H9 (cell line): ENCODE data around the gene CAMTA1. TPM values are rescaled to one million over a fixed set of nuclear protein-coding genes. Genes with fewer than 3 reads are reported as not detected.

ENCODE experiments used
- DNase-seq: peaks from one replicate; pipeline ENCODE4 v3.0.0-alpha.2; 2017
- H2AFZ ChIP-seq: one replicate; pipeline ENCODE4 v1.6.1; 2013; ENCODE audit warnings: mild to moderate bottlenecking, low read length, control low read depth, moderate library complexity
- H2AK5ac ChIP-seq: 2 replicates; pipeline ENCODE4 v1.6.1; 2013; ENCODE audit warnings: low read length, control low read depth, mixed read lengths; ENCODE audit not compliant: insufficient read length
- H2BK120ac ChIP-seq: one replicate; pipeline ENCODE4 v1.6.1; 2013; ENCODE audit warnings: low read depth, mild to moderate bottlenecking, low read length, control low read depth, inconsistent platforms; ENCODE audit not compliant: poor library complexity, severe bottlenecking
- H2BK12ac ChIP-seq: 2 replicates; pipeline ENCODE4 v1.6.1; 2013; ENCODE audit warnings: low read length, control low read depth, mixed read lengths, low read depth; ENCODE audit not compliant: insufficient read length
- H2BK15ac ChIP-seq: 2 replicates; pipeline ENCODE4 v1.6.1; 2013; ENCODE audit warnings: low read depth, low read length, control low read depth
- H2BK20ac ChIP-seq: one replicate; pipeline ENCODE4 v1.6.1; 2013; ENCODE audit warnings: low read depth, mild to moderate bottlenecking, low read length, control low read depth, inconsistent platforms; ENCODE audit not compliant: poor library complexity, severe bottlenecking
- H2BK5ac ChIP-seq: 2 replicates; pipeline ENCODE4 v1.6.1; 2013; ENCODE audit warnings: low read length, control low read depth, mixed read lengths; ENCODE audit not compliant: insufficient read length
- H3K14ac ChIP-seq: 2 replicates; pipeline ENCODE4 v1.6.1; 2013; ENCODE audit warnings: low read length, control low read depth; ENCODE audit not compliant: insufficient read depth
- H3K18ac ChIP-seq: 2 replicates; pipeline ENCODE4 v1.6.1; 2013; ENCODE audit warnings: low read depth, mild to moderate bottlenecking, mixed read lengths, low read length, control low read depth; ENCODE audit not compliant: insufficient read length
- H3K23ac ChIP-seq: 2 replicates; pipeline ENCODE4 v1.6.1; 2013; ENCODE audit warnings: low read length, control low read depth, mixed read lengths, low read depth; ENCODE audit not compliant: insufficient read length
- H3K23me2 ChIP-seq: 2 replicates; pipeline ENCODE4 v1.6.1; 2013; ENCODE audit warnings: low read depth, mild to moderate bottlenecking, mixed read lengths, low read length, control low read depth; ENCODE audit not compliant: insufficient read length, poor library complexity, severe bottlenecking
- H3K27ac ChIP-seq: 2 replicates; pipeline ENCODE4 v1.5.1; 2013; ENCODE audit warnings: low read length, control low read depth, mixed read lengths, low read depth; ENCODE audit not compliant: insufficient read length
- H3K27me3 ChIP-seq: 2 replicates; pipeline ENCODE4 v1.6.1; 2013; ENCODE audit warnings: low read length, control low read depth, inconsistent platforms; ENCODE audit not compliant: insufficient read depth
- H3K4ac ChIP-seq: 2 replicates; pipeline ENCODE4 v1.6.1; 2013; ENCODE audit warnings: low read depth, mild to moderate bottlenecking, control low read depth, inconsistent platforms, low read length, moderate library complexity
- H3K4me1 ChIP-seq: 2 replicates; pipeline ENCODE4 v1.6.1; 2013; ENCODE audit warnings: low read length, control low read depth, inconsistent platforms; ENCODE audit not compliant: insufficient read depth
- H3K4me2 ChIP-seq: 2 replicates; pipeline ENCODE4 v1.6.1; 2013; ENCODE audit warnings: low read length, control low read depth, mixed read lengths; ENCODE audit not compliant: insufficient read length, insufficient read depth
- H3K56ac ChIP-seq: 2 replicates; pipeline ENCODE4 v1.6.1; 2013; ENCODE audit warnings: low read depth, mild to moderate bottlenecking, mixed read lengths, low read length, control low read depth; ENCODE audit not compliant: insufficient read length
- H3K79me1 ChIP-seq: 2 replicates; pipeline ENCODE4 v1.6.1; 2013; ENCODE audit warnings: low read depth, mild to moderate bottlenecking, moderate library complexity, low read length, control low read depth, inconsistent platforms; ENCODE audit not compliant: insufficient read depth, poor library complexity, severe bottlenecking
- H3K79me2 ChIP-seq: 2 replicates; pipeline ENCODE4 v1.6.1; 2013; ENCODE audit warnings: low read length, control low read depth, inconsistent platforms; ENCODE audit not compliant: insufficient read depth
- H3K9ac ChIP-seq: 2 replicates; pipeline ENCODE4 v1.6.1; 2013; ENCODE audit warnings: low read length, control low read depth, mixed read lengths; ENCODE audit not compliant: insufficient read length; ENCODE audit errors: extremely low read depth
- H3K9me3 ChIP-seq: one replicate; pipeline ENCODE4 v1.6.1; 2013; ENCODE audit warnings: low read depth, low read length, inconsistent platforms; ENCODE audit not compliant: control insufficient read depth
- H3T11ph ChIP-seq: one replicate; pipeline ENCODE4 v1.6.1; 2013; ENCODE audit warnings: mild to moderate bottlenecking, low read length, control low read depth, inconsistent platforms
- H4K20me1 ChIP-seq: one replicate; pipeline ENCODE4 v1.6.1; 2013; ENCODE audit not compliant: control insufficient read depth, insufficient read length, insufficient read depth
- H4K5ac ChIP-seq: 2 replicates; pipeline ENCODE4 v1.6.1; 2013; ENCODE audit warnings: low read depth, mild to moderate bottlenecking, mixed read lengths, low read length, control low read depth; ENCODE audit not compliant: insufficient read length
- H4K8ac ChIP-seq: replicated peaks from 2 replicates; pipeline ENCODE4 v1.6.1; 2013; ENCODE audit warnings: low read length, control low read depth, mixed read lengths, low read depth; ENCODE audit not compliant: insufficient read length
- H4K91ac ChIP-seq: 2 replicates; pipeline ENCODE4 v1.6.1; 2013; ENCODE audit warnings: low read depth, mild to moderate bottlenecking, moderate library complexity, mixed read lengths, low read length, control low read depth; ENCODE audit not compliant: insufficient read length
- H3K27ac Mint-ChIP-seq, 3 experiments: 2 replicates in 2 of 3; 3 replicates in 1 of 3; pipeline ENCODE4 v1.8.0; 2020 to 2021; ENCODE audit warnings: mixed read lengths in 3 of 3, mild to moderate bottlenecking in 1 of 3, moderate library complexity in 1 of 3
- H3K27me3 Mint-ChIP-seq: 2 replicates; pipeline ENCODE4 v1.8.0; 2021; ENCODE audit warnings: low read depth, mild to moderate bottlenecking, moderate library complexity, mixed read lengths
- H3K36me3 Mint-ChIP-seq, 3 experiments: 2 replicates in 2 of 3; 3 replicates in 1 of 3; pipeline ENCODE4 v1.8.0; 2020 to 2021; ENCODE audit warnings: low read depth in 3 of 3, mixed read lengths in 3 of 3; ENCODE audit not compliant: insufficient read depth in 1 of 3
- H3K4me1 Mint-ChIP-seq, 2 experiments: 2 replicates each; pipeline ENCODE4 v1.8.0; 2020; ENCODE audit warnings: mixed read lengths in 2 of 2
- H3K4me3 Mint-ChIP-seq, 2 experiments: 2 replicates in 1 of 2; 3 replicates in 1 of 2; pipeline ENCODE4 v1.8.0; 2020 to 2021; ENCODE audit warnings: mild to moderate bottlenecking in 2 of 2, mixed read lengths in 2 of 2, moderate library complexity in 1 of 2
- H3K9me3 Mint-ChIP-seq, 2 experiments: 2 replicates in 1 of 2; 3 replicates in 1 of 2; pipeline ENCODE4 v1.8.0; 2020; ENCODE audit warnings: mild to moderate bottlenecking in 2 of 2, mixed read lengths in 2 of 2, moderate library complexity in 1 of 2
- WGBS: extraction: QIAGEN DNeasy Blood & Tissue Kit; methylation state at CpG from one replicate; pipeline ENCODE4 v1.1.7; 2013; ENCODE audit warnings: missing lambda C conversion rate, low lambda C conversion rate, mixed read lengths; ENCODE audit not compliant: insufficient read length; ENCODE audit errors: extremely low coverage; 5-methylcytosine and 5-hydroxymethylcytosine counted together
- total RNA-seq: library from RNA; stranded (reverse); gene quantifications from 2 replicates; pipeline ENCODE4 v1.2.1, GENCODE V29; 2021
- TF ChIP-seq, protein P1 (sequence below): fragments of 200-600 bp; sonication (generic); conservative IDR thresholded peaks from 3 replicates; pipeline ENCODE4 v1.8.0; 2021; ENCODE audit warnings: antibody characterized with exemption, mild to moderate bottlenecking

The CAMTA1 gene
- total RNA-seq, 1 experiment from 2014 or later = 115 TPM

DNA sequence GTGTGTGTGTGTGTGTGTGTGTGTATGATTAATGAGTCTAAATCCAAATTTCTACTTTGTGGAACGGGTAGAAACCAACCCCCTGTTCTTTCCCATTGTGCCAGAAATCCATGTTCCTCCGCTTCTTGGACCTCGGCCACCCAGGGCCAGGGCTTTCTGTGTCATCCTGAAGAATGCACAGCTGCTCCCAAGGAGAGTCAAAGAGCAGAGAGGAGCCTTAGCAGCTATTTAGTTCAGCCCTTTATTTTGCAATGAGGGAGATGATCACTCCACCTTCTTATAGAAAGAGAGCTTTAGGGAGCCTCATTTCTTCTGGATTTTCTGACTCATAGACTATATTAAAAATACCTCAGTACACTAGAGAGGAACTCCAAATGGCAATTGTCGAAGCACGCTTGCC, 496.6 kb downstream of the CAMTA1 start:
- no peak overlapping the region for H2BK5ac ChIP-seq
- H3K27ac ChIP-seq = no peak overlapping the region
- no peak overlapping the region for H3K56ac ChIP-seq
- no peak overlapping the region for H2BK20ac ChIP-seq
- H3K9ac ChIP-seq = no peak overlapping the region
- H3K4ac ChIP-seq = no peak overlapping the region
- H3K4me1 Mint-ChIP-seq = peaks cover 28 to 42% of the 10 kb centered on the region in 2 experiments
- no peaks in the 10 kb centered on the region for H4K20me1 ChIP-seq
- H3K4me2 ChIP-seq = no peak overlapping the region
- no peak overlapping the region for H4K91ac ChIP-seq
- H3K27me3 Mint-ChIP-seq = peaks cover under 1% of the 10 kb centered on the region; the same call in 1 of the 2 replicates
- no peaks in the 10 kb centered on the region for H3K27me3 ChIP-seq
- no peak overlapping the region for H3K23ac ChIP-seq
- no peak overlapping the region for H2AK5ac ChIP-seq
- H2BK15ac ChIP-seq = no peak overlapping the region
- no peak overlapping the region for H3K18ac ChIP-seq
- H3K9me3 ChIP-seq = no peaks in the 10 kb centered on the region
- no peak overlapping the region for H3K4me3 Mint-ChIP-seq
- no peak for DNase-seq
- no peak overlapping the region for H4K5ac ChIP-seq
- H2BK12ac ChIP-seq = no peak overlapping the region
- peaks cover 9% of the 10 kb centered on the region; the same call in 1 of the 2 replicates for H3K4me1 ChIP-seq
- WGBS = no CpG with 5 or more reads among the region's 5 CpGs
- peaks cover 3 to 7% of the 10 kb centered on the region in 2 experiments; a peak in 4 of 5 replicates for H3K9me3 Mint-ChIP-seq
- no peak overlapping the region for H3T11ph ChIP-seq
- no peak overlapping the region for H3K14ac ChIP-seq
- H3K79me2 ChIP-seq = no peaks in the 10 kb centered on the region
- H3K23me2 ChIP-seq = no peaks in the 10 kb centered on the region
- TF ChIP-seq, protein P1, sequence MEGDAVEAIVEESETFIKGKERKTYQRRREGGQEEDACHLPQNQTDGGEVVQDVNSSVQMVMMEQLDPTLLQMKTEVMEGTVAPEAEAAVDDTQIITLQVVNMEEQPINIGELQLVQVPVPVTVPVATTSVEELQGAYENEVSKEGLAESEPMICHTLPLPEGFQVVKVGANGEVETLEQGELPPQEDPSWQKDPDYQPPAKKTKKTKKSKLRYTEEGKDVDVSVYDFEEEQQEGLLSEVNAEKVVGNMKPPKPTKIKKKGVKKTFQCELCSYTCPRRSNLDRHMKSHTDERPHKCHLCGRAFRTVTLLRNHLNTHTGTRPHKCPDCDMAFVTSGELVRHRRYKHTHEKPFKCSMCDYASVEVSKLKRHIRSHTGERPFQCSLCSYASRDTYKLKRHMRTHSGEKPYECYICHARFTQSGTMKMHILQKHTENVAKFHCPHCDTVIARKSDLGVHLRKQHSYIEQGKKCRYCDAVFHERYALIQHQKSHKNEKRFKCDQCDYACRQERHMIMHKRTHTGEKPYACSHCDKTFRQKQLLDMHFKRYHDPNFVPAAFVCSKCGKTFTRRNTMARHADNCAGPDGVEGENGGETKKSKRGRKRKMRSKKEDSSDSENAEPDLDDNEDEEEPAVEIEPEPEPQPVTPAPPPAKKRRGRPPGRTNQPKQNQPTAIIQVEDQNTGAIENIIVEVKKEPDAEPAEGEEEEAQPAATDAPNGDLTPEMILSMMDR = no peak
- H2BK120ac ChIP-seq = no peak overlapping the region
- H2AFZ ChIP-seq = no peak overlapping the region
- no peaks in the 10 kb centered on the region for H3K79me1 ChIP-seq
- peaks cover 2 to 3% (median 2%) of the 10 kb centered on the region in 3 experiments; a peak in 6 of 7 replicates for H3K36me3 Mint-ChIP-seq
- H3K27ac Mint-ChIP-seq = no peak overlapping the region
- H4K8ac ChIP-seq = no peak overlapping the region
